NCI-H748 treated with DMSO at 0.1 percent for 48 hours (cell line): ENCODE results near the gene ID2.

ENCODE experiments used
- DNase-seq: peaks from one replicate; lab custom pipeline; 2025; lab: John Stamatoyannopoulos, UW

The ID2 gene

GRCh38 chr2:8681786-8682692 is at the start of gene ID2:
Gene ID2, plus strand, starts transcription at chr2:8682056. Its CDS starts 110 bp downstream, at chr2:8682166.
- DNase-seq, result peak; percentile 96

GRCh38 chr2:8632755-8633154 is 49.1 kb upstream of the ID2 start:
- DNase-seq, result no peak

- DNase-seq, result no peak
These were observed 48.6 kb upstream of the ID2 start for GRCh38 chr2:8633186-8633734.

- DNase-seq, result no peak
These were observed 48.0 kb upstream of the ID2 start for GRCh38 chr2:8633735-8634313.

GRCh38 chr2:8634466-8635172 is 47.2 kb upstream of the ID2 start:
- no peak for DNase-seq

- DNase-seq, result no peak
These were observed 45.8 kb upstream of the ID2 start for GRCh38 chr2:8636041-8636491.

- no peak for DNase-seq
These were observed 44.9 kb upstream of the ID2 start for GRCh38 chr2:8636721-8637636.

- DNase-seq, result no peak
These were observed 43.5 kb upstream of the ID2 start for GRCh38 chr2:8638327-8638726.

- no peak for DNase-seq
These were observed 42.7 kb upstream of the ID2 start for GRCh38 chr2:8639122-8639635.

GRCh38 chr2:8640498-8640897 is 41.4 kb upstream of the ID2 start:
- no peak for DNase-seq

- DNase-seq, result no peak
These were observed 40.4 kb upstream of the ID2 start for GRCh38 chr2:8641301-8641965.

GRCh38 chr2:8642366-8643068 is 39.3 kb upstream of the ID2 start:
- DNase-seq, result no peak

- DNase-seq, result no peak
These were observed 38.4 kb upstream of the ID2 start for GRCh38 chr2:8643250-8643995.

- DNase-seq, result no peak
These were observed 37.9 kb upstream of the ID2 start for GRCh38 chr2:8643996-8644356.

GRCh38 chr2:8644605-8645175 is 37.2 kb upstream of the ID2 start:
- DNase-seq, result no peak

- no peak for DNase-seq
These were observed 36.6 kb upstream of the ID2 start for GRCh38 chr2:8645176-8645831.

- DNase-seq, result no peak
These were observed 35.0 kb upstream of the ID2 start for GRCh38 chr2:8646731-8647461.

- no peak for DNase-seq
These were observed 34.4 kb upstream of the ID2 start for GRCh38 chr2:8647462-8647857.
